Islet precursor cell (in vitro differentiated cells): ENCODE results near the gene RAD51B.
A peak's percentile ranks its signal among the peaks of the same experiment; 100 is the strongest.

Experiments
- DNase-seq: peaks from one replicate; pipeline ENCODE4 v3.0.0-alpha.2; 2018

Gene RAD51B

DNA sequence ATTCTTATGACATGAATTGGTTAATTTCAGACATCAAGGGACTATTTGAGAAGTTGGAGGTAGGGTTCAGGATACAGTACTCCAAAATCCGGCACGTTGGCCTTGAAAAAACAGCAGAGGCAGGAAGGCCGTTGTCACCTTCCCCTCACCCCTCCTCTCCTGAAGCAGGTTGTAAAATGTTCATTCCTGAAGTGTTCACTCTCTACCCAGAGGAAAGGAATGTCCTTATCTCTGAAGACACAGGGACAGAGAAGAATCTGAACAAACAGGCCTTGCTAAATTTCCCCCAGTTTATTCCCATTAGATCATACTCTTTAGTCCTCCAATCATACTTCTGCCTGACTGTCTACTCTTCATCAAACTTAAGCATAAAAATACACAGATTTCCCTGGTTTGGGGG is 659.7 kb downstream of the RAD51B start:
- DNase-seq: peak; percentile 81

DNA sequence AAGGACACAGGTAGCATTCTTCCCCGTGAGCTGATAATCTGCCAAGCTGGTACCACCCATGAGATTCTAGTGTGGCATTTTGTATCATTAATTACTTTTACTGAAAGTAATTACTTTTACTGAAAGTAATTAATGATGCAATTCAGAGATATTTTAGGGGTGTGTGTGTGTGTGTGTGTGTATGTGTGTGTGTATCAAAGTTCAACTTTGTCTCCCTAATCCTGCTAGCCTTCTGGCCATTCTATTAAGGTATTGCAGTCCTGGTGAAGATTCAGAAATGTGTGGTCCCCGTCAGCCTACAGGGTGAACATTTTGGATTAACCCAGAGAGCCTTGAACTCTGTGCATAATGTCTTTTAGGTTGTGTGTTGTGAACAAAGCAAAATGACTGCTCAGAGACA is 662.4 kb downstream of the RAD51B start:
- no peak for DNase-seq

DNA sequence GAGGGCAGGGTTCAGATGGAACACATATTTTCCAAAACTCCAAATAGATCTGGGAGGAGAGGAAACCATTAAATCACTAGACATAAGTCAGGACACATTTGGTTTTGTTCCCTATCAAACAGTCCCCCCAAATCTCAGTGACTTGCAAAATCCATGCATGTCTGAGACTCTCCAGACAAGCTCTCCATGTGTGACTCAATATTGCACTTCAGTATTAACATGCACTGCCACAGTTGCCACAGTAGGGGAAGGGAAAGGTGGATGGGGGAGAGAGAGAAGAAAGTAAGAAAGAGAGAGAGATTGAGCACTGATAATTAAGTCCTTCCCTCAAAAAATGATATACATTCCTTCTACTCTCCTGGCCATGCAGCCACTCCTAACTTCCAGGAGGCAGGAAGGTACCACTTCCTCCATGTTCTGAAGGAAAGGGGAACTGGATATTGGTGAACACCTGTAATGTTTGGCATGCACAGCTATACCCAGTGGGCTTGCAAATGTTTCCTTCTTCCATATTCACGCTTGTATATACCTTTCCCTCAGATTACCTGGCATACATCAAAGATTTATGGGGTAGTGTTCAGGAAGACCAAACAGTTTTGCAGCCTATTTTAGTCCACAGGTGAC is 663.3 kb downstream of the RAD51B start:
- no peak for DNase-seq

DNA sequence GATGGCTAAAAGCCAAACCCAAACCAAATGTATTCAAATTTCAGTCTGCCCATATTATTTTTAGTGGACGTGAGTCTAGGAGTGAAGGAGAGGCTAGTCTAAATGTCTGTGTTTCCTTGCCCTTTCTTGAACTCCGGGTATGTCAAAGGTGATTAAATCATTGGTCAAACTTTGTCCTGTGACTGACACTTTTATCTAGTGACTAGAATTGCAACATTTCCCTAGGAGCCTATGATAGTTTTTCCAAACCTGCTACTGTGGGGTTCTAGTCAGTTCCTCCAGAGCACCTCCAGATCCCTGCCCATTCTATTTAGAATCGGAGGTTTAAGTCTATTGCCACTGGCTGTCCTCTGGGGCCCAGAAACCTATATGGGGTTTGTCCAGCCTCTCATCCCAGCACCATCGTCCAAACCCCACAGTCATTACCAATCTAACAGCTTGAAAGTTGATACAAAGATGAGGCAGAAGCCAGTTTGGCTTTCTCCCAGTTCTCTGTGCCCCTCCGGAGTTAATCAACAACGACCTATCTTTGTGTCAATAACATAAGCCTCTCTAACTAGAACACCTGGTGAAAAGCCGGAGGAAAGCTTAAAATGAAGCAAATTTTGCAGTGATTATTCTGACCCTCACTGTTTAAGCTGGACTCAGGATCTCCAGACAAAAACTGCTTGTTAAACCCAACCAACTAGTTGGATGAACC is 666.6 kb downstream of the RAD51B start:
- DNase-seq: peak; percentile 10

DNA sequence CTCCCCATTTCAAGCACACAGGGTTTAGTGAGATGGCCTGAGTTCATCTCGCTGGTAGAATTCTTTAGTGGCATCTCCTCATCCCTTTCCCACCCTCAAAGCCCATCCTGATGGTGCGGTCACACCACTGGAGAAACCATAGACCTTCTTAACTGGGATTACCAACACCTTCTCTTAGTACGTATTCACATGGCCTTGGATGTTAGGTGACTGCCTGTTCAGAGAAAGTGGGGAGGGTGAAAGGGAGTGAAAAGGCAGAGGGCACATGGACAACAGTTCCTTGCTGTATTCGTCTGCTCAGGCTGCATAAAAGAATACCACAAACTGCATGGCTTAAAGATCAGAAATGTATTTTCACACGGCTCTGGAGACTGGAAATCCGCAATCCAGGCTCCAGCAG is 667.2 kb downstream of the RAD51B start:
- peak; percentile 21 for DNase-seq

DNA sequence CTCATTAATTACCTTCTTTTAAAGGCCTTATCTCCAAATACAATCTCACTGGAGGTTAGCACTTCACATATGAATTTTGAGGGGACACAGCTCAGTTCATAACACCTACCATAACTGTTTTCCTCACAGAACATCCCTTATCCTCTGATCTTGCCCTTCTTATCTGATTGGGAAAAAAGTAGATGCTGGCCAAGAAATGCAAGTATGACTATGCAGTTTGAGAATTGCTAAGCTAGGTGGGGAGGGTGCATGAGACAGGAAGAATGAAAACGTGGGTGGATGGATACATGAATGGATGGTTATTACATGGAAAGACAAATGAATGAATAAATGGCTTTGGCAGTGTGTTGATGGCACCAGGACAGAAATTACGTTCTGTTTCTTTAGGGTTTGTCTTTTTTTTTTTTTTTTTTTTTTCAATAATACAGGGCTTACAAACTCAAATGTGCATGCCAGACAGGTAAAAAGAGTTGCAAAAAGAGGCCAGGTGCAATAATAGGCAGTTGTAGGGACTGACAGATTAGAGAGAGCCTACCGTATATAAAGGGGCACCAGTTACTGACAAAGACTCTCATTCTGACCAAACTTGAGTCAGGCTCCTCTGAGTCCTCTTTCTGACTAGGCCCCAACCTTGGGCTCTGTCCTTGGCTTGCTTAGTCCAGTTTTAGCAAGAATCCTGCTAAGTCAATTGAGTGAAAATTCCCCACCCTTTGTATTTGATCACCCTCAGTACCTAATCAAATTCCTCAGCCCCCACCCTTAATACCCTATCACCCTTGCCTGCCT is 668.4 kb downstream of the RAD51B start:
- no peak for DNase-seq

DNA sequence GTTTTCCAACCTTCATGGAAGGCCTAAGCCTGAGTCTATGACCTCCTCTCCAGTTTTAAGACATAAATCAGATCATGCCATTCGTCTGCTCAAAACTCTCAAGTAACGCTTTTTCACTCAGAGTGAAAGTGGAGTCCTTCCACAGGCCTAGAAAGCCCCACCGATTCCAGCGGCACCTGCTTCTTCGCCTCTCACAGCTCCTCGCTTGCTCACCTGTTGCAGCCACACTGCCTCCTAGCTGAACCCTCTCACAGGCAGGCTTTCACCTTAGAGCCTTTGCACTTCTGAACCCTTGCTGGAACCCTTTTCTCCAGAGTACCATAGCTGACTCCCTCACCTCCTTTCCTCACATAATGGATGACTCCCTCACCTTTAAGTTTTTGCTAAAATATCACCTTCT is 672.2 kb downstream of the RAD51B start:
- peak; percentile 42 for DNase-seq

DNA sequence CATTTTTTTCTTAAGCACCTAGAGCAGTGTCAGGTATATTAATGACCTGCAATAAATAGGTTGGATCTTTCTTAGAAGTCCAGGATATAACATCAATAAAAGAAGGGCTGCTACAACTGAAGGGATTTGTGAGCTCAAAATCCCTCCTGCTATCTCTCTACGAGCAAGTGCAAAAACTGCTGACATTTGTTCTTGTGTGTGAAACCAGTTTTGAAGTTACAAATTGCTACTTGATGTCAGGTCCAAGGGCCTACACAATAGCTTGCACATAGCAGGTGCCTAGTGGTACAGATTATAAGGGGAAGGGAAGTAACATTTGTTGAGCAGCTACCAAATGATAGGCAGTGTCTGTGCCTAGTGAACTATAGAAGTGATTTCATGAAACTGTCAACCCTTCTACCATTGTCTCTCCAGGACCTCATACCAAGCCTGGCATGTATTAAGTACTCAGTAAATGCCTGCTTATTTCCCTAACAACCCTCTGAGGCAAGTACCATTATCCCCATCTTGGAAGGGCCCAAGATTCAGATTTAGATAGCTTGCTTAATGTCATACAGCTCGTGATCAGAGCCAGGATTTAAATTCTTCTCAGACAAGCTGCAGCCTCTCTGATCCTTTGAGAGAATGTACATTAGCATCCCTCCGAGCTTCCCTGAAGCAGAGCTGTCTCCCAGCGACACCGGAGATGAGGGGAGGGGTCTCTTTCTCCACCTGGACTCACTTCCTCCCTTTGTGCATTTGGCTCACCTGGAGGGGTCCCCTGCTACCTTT is 673.0 kb downstream of the RAD51B start:
- no peak for DNase-seq

DNA sequence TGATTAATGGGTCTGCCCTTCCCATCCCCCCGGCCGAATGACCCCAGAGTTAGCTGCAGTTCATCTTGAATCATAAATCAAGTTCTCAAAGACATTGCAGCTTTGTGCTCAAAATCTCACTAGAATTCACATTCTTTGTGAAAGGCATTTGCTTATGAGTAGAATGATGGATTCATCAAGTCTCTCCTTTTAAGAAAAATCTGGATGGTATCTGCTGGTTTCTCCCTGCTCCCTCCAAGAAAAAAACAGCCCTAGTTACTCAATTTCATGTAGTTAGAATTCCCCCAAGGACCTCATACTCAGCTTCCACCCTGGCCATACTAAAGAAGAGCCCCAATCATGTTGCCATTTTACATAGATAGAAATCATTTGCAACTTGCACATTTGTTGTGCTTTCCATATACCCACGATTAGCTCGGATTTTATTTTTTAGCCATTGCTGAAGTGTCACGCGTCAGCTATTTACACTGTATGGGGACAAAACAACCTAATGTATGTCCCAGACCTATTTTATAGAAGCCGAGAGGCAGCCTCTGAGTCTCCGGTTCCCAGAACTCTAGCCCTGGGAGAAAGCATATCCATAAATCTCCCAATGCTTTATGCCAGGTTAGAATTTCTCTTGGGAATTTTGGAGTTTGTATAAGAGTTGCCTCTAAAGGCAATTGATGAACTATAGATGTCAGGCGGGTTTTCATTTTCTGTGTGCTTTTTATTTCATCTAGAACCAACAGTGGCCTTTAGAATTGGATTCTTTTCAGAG is 673.8 kb downstream of the RAD51B start:
- DNase-seq: no peak

DNA sequence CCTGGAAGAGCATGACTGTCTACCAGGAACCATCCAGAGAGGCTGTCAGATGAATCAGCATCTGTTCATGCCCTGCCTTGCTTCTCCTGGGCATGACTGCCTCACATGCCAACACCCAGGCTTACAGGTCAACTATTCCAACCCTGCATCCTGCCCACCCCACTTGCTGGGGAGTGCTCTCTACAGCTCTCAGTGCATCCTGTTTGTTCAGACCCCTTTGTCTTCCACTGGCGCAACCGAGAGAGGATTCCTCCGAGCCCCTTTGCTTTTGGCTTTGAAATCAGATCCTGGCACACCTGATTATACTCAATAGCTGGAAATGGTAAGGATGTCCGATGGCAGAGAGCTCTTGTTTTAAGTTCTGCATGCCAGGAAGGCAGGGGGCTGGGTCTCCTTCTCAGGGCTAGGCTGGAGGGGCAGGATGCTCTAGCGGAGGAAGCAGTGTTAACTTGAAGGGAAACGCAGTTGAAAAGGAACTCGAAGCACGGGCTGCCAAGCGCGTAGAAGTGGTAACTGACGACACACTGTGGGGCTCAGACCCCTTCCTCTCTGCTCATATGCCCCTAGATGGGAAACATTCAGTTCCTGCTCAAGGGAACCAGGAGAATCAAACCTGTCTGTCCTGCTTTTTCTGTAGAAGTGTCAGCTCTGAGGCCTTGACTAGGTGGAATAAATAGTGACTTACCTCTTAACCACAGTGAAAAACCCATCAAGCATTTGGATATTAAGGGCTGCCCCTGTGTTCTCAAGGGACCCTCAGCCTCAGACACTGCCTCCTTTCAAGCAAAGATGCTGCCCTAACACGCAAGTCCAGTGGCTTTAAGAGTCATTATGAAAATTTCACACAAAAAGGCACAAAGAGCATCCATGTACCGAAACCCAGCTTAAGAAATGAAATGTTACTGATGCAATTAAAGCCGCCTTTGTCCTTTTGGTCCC is 675.8 kb downstream of the RAD51B start:
- no peak for DNase-seq

DNA sequence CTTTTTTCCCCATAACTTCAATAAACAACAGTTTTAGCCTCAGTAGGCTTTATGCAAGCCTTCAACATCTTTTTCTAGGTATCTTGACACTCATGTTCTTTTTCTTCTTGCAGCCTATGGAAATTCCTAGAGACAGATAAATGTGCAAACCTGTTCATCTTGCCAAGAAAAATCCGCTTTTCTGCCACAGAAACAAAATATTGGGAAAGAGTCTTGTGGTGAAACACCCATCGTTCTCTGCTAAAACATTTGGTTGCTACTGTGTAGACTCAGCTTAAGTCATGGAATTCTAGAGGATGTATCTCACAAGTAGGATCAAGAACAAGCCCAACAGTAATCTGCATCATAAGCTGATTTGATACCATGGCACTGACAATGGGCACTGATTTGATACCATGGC is 677.4 kb downstream of the RAD51B start:
- no peak for DNase-seq

DNA sequence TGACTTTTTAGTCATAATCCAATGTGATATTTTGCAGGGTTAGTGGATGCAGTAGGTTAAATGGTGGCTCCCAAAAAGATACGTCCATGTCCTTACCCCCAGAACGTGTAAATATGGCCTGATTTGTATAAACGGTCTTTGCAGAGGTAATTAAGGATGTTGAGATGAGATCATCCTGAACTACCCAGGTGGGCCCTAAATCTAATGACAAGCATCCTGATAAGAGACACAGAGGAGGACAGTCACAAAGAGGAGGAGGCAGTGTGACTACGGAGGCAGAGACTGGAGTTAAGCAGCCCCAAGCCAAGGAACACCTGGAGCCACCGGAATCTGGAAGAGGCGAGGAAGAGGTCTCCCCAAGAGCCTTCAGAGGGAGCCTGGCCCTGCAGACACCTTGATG is 679.9 kb downstream of the RAD51B start:
- DNase-seq: no peak

DNA sequence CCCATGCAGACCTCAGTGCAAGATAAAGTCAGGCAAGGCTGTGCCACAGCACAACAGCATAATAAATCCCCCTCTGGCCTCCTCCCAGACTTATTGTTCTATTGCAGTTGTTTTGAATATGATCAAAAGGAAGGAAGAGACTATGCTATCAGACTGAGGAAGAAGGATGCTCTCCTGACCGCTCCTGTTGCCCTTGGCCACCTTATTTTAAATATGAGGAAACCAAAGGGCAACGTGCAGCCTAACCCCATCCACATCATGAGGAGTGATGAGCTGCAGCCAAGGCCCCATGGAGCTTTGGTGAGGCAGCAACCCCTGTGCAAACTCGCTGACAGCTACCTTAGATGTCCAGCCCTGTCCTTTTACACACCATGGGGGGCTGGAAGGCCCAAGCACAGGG is 681.6 kb downstream of the RAD51B start:
- DNase-seq: no peak

DNA sequence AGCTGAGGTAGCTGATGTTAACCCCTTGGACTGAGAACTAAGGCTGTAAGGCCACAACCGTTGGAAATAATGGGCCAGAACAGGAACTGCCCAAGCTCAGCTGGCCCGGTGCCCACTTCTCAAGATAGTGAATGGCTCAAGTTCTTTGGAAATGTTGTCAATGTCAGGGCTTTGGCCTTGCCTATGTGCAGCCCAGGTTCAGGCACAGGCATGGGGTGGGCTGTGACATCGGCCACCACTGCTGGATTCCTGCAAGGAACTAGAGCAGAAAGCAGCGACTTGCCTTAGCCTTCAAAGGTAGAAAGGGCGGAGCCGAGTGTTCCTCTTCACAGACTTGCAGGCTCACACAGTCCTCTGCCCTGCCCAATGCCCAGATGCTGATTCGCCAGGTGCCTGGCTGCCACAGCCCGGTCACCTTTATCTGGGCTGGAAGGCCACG is 682.1 kb downstream of the RAD51B start:
- DNase-seq: no peak

DNA sequence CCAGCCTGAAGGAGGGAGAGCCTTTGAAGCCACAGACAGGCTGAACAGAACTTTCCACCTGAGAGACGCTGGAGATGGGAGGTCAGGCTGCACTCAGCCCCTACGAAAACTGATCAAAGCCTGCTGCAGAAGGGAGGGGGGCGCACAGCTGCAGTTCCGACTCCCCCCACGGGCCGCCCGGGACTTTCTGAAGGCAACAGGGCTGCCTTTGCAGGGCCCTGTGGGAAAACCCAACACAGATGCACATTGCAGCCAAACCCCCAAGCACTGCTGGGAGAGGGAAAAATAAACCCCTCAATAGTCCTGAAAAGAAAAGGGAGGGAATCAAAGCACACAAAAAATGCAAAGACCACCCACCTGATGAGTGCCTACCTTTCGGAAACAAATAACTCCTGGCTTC is 682.7 kb downstream of the RAD51B start:
- no peak for DNase-seq

DNA sequence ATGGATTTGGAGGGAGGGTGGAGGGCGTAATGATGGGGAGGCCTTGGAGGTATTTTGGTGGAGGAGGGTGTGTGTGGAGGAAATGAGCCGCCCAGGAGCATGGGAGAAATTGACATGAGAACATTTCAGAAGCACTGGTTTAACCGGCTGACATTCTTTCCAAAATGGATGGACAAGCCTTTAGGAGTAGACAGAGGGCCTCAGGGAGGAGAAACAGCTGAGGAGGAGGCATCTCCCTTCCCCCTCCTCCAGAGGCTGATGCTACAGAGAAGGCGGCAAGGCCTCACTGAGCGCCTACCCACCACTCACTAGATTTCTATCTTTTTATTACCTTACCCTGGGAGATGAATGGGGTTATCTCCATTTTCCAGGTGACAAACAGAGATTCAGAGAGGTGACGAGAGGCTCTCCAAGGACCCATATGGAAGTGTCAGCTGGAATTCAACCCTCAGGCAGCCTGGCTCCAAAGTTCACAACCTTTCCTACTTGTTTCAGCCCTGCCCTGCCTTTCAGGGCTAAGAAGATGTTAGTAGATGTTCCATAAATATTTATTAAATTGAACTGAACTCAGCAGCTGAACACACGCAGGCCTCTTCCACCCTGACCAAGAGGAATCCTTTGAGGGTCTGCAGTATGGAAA is 683.7 kb downstream of the RAD51B start:
- DNase-seq: peak; percentile 91

DNA sequence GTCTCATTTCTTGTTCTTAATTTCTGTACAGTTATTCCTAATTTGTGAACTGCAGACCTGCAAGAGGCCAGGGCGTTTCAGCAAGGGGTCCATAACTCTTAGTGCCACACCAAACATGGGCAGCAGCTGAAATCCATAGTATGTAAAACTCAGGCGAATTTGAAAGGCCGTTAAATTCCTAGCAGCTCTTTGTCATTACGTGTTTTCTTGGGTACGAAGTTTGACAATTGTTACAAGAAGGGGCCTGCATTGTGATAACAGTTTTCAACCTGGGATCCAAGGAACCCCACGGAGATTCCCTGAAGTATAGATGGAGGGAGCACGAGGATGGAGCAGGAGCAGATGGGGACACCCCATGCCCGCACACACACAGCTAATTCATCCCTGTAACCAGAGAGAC is 685.3 kb downstream of the RAD51B start:
- DNase-seq: no peak

DNA sequence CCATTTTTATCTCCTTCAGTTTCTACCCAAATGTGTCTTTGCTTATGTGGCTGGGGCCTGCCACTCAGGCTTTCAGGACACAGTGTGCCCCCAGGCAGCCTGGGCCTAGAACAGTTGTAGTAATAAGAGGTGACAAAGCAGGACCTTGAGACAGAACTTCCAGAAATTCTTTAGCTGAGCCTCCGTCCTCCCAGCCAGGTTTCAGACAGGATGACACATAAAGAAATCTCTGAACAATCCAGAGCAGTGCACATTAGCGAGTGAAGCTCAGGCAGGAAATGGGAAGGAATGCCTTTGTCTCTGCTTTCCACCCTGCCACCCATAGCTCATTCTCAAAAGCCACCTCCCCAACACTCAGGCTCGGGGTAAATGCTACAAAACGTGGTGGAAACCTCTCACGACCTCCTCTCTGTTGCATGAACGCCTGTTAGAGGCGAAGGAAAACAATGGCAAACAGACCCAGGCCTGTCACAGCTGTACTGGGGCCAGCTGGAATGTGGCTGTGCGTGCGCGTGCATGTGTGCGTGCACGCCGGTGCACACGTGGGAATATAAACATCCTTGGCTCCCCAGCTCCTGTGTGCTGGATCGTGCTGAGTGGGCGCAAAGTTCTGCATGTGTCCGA is 686.6 kb downstream of the RAD51B start:
- peak; percentile 96 for DNase-seq

DNA sequence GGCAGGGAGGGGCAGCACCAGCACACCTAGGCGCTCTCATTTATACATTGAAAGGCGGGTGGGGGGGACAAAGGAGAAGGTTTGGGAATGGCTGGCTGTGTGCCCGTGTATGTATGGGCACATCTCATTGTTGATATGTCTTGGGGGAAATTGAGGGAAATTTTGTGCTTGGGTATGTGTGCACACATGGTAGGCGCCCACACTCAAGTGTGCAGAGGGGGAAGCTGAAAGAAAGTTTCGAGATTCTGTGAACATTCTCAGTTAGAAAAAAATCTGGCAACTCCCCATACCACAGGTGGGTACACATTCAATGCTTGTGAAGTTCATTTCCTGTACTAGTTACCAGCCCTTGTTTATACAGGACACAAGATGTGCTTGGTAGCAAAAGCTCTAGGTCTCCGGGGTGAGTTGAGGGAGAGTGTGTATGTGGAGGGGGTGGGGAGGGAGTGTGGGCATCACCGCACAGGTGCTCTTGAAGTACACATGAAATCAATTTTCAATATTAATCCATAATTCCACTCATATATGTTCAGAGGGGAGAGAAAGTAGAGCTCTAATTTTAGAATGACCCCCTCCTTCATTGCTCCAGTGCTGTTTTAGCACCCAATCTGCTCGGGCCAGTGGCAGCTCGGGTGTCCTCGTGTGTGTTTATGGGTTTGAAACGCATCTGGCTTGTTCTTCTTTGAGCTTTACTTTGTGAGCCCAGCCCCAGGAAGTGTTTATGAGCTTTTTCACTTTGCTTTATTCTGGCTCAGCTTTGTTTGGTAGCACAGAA is 687.3 kb downstream of the RAD51B start:
- no peak for DNase-seq
